ENCODE data around the gene OR8K3. TPM values are rescaled to one million over a fixed set of nuclear protein-coding genes. Genes with fewer than 3 reads are reported as not detected.

OR8K3 gene
- not detected for total RNA-seq

DNA sequence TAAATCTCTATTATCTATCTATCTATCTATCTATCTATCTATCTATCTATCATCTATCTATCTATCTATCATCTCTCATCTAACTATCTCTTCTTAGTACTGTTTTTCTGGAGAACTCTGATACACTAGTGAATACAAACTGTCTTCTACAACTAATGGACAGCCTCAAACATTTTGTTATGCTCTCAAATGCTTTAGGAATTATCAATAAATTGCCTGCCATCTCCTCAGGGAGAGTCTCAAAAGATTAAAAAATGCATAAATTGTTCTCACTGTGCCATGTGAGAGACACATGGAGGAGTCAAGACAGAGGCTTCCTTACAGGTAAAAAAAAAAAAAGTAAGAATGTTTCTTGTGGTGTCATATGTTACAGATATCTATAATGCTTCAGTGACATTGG, at the start of gene OR8K3:
TSS of gene OR8K3 (plus strand) at position 301 of the 400 bp plus-strand sequence. CDS start 3,163 bp downstream, outside the sequence.
- DNase-seq (ENCODE audit: low spot score): no peak

DNA sequence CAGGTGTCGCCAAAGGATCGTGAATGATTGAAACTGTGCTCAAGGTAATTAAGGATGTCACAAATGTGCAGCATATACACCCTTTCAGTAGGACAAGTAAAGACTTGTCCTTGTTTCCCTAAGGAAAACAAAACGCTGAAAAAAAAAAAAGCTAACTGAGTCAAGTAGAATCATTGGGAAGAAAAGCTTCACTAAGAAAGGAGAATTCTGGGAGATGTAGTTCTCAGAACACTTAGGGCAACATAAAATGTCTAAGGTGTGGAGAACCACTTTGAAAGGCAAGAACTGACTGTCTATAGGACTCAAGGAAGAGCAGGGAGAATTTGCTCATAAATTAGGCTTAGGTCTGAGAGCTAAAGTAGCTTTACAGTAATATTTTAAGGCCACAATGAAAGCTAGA, 43.9 kb upstream of the OR8K3 start:
- DNase-seq (ENCODE audit: low spot score): no peak

DNA sequence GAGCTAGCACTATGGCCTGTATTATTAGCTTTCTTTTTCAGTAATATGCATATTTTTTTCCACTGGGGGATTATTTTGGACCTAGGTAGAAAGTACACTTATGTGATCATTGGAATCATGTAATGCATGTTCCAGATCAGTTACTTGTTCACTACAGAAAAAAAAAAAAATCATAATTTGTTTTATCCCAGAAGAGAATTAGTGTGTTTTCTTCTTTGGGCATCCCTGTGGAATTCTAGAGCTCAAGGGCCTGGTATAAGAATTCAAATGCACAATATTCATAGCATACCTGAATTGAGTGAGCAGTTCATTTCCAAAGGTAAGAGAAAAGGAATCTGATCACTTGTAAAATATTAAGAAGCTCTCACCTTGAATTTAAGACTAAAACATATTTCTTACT, 41.1 kb upstream of the OR8K3 start, which contains the start of gene OR5T1:
TSS of gene OR5T1 (plus strand) at position 301 of the 400 bp plus-strand sequence. CDS start 1,485 bp downstream, outside the sequence.
- DNase-seq (ENCODE audit: low spot score): no peak

DNA sequence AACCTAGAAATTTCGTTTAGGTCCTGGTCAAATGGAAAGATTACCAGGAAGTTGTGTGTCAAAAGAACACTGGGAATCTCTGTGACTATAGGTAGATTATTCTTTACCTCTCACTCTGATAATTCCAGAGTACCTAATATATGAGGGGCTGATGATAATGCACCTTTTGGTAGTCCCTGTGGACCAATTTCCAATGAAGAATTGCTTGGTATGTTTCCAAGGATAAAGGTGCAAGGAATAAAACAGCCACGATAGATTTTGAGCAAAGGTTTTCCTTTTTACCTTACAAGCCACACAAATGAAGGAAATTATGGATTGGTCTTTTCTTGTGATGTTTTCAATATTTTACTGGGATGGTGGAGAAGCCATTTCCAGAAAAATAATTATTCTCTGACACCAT, 22.8 kb upstream of the OR8K3 start, which contains the start of gene OR8H1:
TSS of gene OR8H1 (minus strand) at position 101 of the 400 bp plus-strand sequence. CDS start 1,192 bp downstream, outside the sequence.
- DNase-seq (ENCODE audit: low spot score): no peak

DNA sequence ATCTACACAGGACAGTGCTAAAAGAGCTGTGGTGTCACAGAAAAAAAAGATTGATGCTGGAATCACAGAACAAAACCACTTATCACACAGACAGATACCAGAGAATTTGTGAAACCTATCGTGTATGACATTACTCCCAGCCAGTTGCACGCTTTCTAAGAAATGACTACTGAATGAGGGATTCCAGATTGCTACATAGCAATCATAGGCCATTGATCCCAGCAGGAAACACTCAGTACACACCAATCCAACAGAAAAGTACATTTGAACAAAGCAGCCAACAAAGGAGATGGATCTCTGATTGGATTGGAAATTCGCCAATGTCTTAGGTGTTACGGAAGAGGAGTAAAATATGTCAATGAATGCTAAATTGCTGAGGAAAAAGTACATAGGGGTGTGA, 18.0 kb upstream of the OR8K3 start:
- no peak for DNase-seq (ENCODE audit: low spot score)

DNA sequence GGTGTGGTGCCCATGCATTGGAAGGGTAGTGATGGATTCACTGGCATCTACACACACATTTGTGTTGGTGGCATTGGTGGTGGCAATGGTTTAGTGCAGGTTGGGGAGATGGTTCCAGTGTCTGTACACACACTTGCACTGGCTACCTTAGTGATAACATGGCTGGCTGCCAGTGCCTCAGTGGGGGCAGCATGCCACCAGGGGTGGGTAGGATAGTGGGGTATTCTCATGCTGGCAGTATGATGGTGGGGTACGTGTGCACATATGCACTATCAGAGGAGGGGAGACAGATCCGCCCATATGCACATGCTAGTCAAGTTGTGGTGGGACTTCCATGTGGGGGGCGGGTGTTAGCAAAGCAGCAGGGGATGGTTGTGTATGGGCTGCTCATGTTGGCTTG, 7.1 kb upstream of the OR8K3 start:
- DNase-seq (ENCODE audit: low spot score): no peak

DNA sequence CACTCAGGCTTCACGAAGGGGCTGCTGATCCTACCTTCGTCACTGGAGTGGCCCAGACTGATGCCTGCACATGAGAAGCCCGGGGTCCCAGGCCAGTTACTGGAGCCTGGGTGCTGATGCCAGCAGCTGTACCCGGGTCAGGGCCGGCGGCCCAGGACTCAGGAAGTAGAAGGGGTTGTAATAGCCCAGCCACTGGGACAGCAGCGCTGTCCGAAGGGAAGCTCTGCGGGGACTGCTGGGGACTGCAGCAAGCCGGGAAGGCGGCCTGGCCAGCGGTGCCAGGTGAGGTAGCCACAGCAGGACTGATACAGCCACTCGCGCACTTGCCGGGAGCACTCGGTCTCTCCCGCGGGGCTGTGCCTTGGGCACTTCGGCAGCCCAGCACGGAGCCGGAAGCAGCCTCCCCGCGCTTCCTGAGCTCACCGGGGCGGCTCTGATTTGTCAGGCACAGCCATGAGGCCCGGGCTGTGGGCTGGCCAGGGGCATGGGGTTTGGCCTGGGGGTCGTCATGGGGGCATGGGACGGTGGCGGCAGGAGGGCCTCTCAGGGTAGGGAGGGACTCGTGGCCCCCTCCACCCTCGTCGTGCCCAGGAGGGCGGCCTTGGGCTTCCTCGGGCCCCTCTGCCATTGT, 17.0 kb downstream of the OR8K3 start:
- DNase-seq (ENCODE audit: low spot score): no peak

DNA sequence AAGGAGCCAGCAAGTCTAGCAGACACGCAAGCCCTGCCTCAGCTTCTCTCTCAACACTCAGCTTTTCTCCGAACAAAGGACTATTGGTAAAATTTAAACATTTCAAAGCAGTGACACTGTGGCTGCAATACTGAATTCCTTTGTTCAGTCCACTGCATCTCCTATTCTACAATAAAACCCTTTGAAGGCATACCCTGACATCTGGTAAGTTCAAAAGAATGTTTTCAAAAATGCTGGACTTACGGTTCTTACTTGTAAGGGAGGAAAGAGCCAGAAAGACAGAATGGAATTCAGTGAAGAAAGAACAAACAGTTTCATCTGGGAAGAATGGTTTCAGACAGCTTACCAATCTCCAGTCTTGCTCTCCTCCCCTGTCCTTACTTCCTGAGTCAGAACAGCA, 18.2 kb downstream of the OR8K3 start:
- no peak for DNase-seq (ENCODE audit: low spot score)

DNA sequence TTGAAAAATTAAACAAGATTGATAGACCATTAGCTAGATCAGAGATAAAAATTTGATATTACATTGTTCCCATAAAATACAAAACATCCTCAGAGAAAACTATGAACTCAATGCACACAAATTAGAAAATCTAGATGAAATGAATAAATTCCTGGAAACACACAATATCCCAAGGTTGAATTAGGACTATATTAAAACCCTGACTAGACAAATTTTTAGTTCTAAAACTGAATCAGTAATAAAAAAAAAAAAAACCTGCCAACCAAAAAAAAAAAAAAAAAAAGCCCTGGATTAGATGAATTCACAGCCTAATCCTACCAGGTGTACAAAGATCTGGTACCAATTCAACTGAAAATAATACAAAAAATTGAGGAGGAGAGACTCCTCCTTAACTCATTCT, 25.3 kb downstream of the OR8K3 start:
- DNase-seq (ENCODE audit: low spot score): no peak

DNA sequence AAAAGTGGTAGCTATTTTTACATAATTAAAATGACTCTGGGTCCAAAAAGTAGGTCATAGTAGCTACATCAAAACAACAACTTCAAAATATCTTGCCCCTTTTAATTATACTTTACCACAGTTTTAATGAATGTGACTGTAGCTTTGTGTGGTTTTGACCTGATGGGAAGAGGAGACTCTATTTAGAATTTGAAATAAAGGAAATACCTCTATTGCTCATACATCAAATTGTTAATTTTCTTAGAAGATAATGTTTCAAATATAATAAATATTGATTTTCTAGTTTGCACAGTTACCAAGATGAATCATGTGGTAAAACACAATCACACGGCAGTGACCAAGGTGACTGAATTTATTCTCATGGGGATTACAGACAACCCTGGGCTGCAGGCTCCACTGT, 30.8 kb downstream of the OR8K3 start, which contains the start of gene OR8K1:
TSS of gene OR8K1 (plus strand) at position 301 of the 400 bp plus-strand sequence. CDS start at position 301, 0 bp downstream.
- no peak for DNase-seq (ENCODE audit: low spot score)

DNA sequence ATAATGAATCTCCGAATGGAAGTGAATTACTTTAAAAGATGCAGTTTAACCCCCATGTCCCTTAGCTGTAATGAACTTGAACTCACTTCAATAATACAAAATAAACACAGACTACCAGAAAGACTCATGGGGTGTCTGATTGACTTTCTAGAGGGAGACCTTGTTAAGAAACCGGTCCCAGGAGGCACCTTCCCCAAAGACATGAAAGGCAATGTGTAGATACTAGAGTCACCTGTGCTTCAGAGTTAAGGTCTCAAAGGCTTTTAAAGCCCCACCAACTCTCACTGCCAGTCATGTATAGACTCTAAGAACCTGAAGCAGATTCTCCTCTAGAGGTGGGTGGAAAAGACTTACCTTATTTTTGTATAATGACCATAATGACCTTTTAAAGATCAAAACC, 39.0 kb downstream of the OR8K3 start, which contains the start of gene OR8J1:
TSS of gene OR8J1 (plus strand) at position 301 of the 400 bp plus-strand sequence. CDS start 5,956 bp downstream, outside the sequence.
- DNase-seq (ENCODE audit: low spot score): no peak

Other genes with a start within 250 kb of the OR8K3 start
- gene OR8I2, start 221.8 kb upstream of the OR8K3 start, total RNA-seq: not detected
- not detected for gene OR8H2, start 211.5 kb upstream of the OR8K3 start, total RNA-seq
- gene OR8H3, start 192.8 kb upstream of the OR8K3 start, total RNA-seq: not detected
- gene OR8J3, start 174.9 kb upstream of the OR8K3 start, total RNA-seq: not detected
- gene OR8K5, start 154.8 kb upstream of the OR8K3 start, total RNA-seq: not detected
- gene OR5J2, start 138.5 kb upstream of the OR8K3 start, total RNA-seq: not detected
- gene OR5T2, start 80.9 kb upstream of the OR8K3 start, total RNA-seq: not detected
- not detected for gene OR5T3, start 62.9 kb upstream of the OR8K3 start, total RNA-seq
- gene OR5T1, start 41.0 kb upstream of the OR8K3 start, total RNA-seq: not detected
- gene OR8H1, start 22.9 kb upstream of the OR8K3 start, total RNA-seq: not detected
- gene OR8K1, start 30.9 kb downstream of the OR8K3 start, total RNA-seq: not detected
- not detected for gene OR8J1, start 39.1 kb downstream of the OR8K3 start, total RNA-seq
- gene OR8U1, start 60.5 kb downstream of the OR8K3 start, total RNA-seq: not detected
- not detected for gene OR5AL1, start 97.6 kb downstream of the OR8K3 start, total RNA-seq
- not detected for gene OR5M3, start 158.2 kb downstream of the OR8K3 start, total RNA-seq
- gene OR5M8, start 176.2 kb downstream of the OR8K3 start, total RNA-seq: not detected
- not detected for gene OR5M11, start 228.1 kb downstream of the OR8K3 start, total RNA-seq

Data from mucosa of gallbladder (tissue), 1 donor.